GM23338 (cell line): ENCODE results near the gene ITPR2. TPM values are rescaled to one million over a fixed set of nuclear protein-coding genes. Genes with fewer than 3 reads are reported as not detected.

Experiments used
- ATAC-seq: fragments of 200-7000 bp; cut with Tn5 transposase; 3 replicates; pipeline ENCODE4 v1.9.1; 2020
- DNase-seq: peaks from one replicate; pipeline ENCODE4 v3.0.0-alpha.2; 2015; ENCODE audit warnings: low spot score
- H2AFZ ChIP-seq: fragments of 200-600 bp; sonication (generic); 2 replicates; pipeline ENCODE4 v1.8.0; 2016; ENCODE audit warnings: antibody characterized with exemption, mild to moderate bottlenecking, moderate library complexity
- H3F3A ChIP-seq: fragments of 200-600 bp; sonication (generic); replicated peaks from 2 replicates; pipeline ENCODE4 v1.8.0; 2017; ENCODE audit warnings: antibody characterized with exemption, mixed run types, low read depth
- H3K27ac ChIP-seq: fragments of 200-600 bp; sonication (generic); 2 replicates; pipeline ENCODE4 v1.6.1; 2016; ENCODE audit warnings: low read depth
- H3K27me3 ChIP-seq: fragments of 200-600 bp; sonication (generic); 2 replicates; pipeline ENCODE4 v1.8.0; 2016; ENCODE audit warnings: mild to moderate bottlenecking, mixed run types, moderate library complexity; ENCODE audit not compliant: insufficient read depth
- H3K36me3 ChIP-seq: fragments of 200-600 bp; sonication (generic); 2 replicates; pipeline ENCODE4 v1.8.0; 2016; ENCODE audit warnings: mild to moderate bottlenecking; ENCODE audit not compliant: insufficient read depth
- H3K4me1 ChIP-seq: fragments of 200-600 bp; sonication (generic); 2 replicates; pipeline ENCODE4 v1.8.0; 2016; ENCODE audit warnings: mild to moderate bottlenecking, moderate library complexity; ENCODE audit not compliant: insufficient read depth
- H3K4me2 ChIP-seq: fragments of 200-600 bp; sonication (generic); 2 replicates; pipeline ENCODE4 v1.7.1; 2017; ENCODE audit warnings: mixed run types
- H3K4me3 ChIP-seq: fragments of 200-600 bp; sonication (generic); 2 replicates; pipeline ENCODE4 v1.6.1; 2016; ENCODE audit warnings: mixed run types
- H3K79me2 ChIP-seq: fragments of 200-600 bp; sonication (generic); replicated peaks from 2 replicates; pipeline ENCODE4 v1.8.0; 2017; ENCODE audit warnings: mild to moderate bottlenecking; ENCODE audit not compliant: insufficient read depth
- H3K9me2 ChIP-seq: fragments of 200-600 bp; sonication (generic); 2 replicates; pipeline ENCODE4 v1.8.0; 2017; ENCODE audit not compliant: insufficient read depth
- H4K20me1 ChIP-seq: fragments of 200-600 bp; sonication (generic); replicated peaks from 2 replicates; pipeline ENCODE4 v1.8.0; 2017; ENCODE audit warnings: mild to moderate bottlenecking; ENCODE audit not compliant: insufficient read depth
- H3K27ac Mint-ChIP-seq: 2 replicates; pipeline ENCODE4 v1.8.0; 2020; ENCODE audit warnings: inconsistent platforms, mild to moderate bottlenecking, moderate library complexity, mixed read lengths
- H3K27me3 Mint-ChIP-seq: 3 replicates; pipeline ENCODE4 v1.8.0; 2022; ENCODE audit warnings: low read depth, mild to moderate bottlenecking, moderate library complexity, mixed read lengths, inconsistent platforms; ENCODE audit not compliant: insufficient read depth, poor library complexity
- H3K36me3 Mint-ChIP-seq: 3 replicates; pipeline ENCODE4 v1.8.0; 2021; ENCODE audit warnings: low read depth, mild to moderate bottlenecking, inconsistent platforms, moderate library complexity, mixed read lengths
- H3K4me1 Mint-ChIP-seq: 3 replicates; pipeline ENCODE4 v1.8.0; 2020; ENCODE audit warnings: mild to moderate bottlenecking, inconsistent platforms, mixed read lengths
- H3K4me3 Mint-ChIP-seq: 3 replicates; pipeline ENCODE4 v1.8.0; 2021; ENCODE audit warnings: moderate library complexity, mild to moderate bottlenecking, inconsistent platforms, mixed read lengths
- H3K9me3 Mint-ChIP-seq: 3 replicates; pipeline ENCODE4 v1.8.0; 2020; ENCODE audit warnings: moderate library complexity, mild to moderate bottlenecking, inconsistent platforms, mixed read lengths
- CREB1 ChIP-seq: fragments of 250-450 bp; sonication (Bioruptor Pico); IDR thresholded peaks from 2 replicates; pipeline ENCODE4 v1.5.0; 2020; ENCODE audit warnings: low read depth, mild to moderate bottlenecking, moderate library complexity
- CTCF ChIP-seq, 2 experiments: fragments of 200-600 bp in 1 of 2; sonication (generic) in 1 of 2; conservative IDR thresholded peaks; 2 replicates each; pipeline versions ENCODE4 v1.5.1 to v1.6.1; 2016 to 2017; ENCODE audit warnings: antibody characterized with exemption in 2 of 2, low read depth in 2 of 2, mild to moderate bottlenecking in 2 of 2, moderate library complexity in 1 of 2
- ETS1 ChIP-seq: IDR thresholded peaks from 2 replicates; pipeline ENCODE4 v1.6.1; 2016; ENCODE audit warnings: antibody characterized with exemption
- EZH2phosphoT487 ChIP-seq: fragments of 200-600 bp; sonication (generic); IDR thresholded peaks from one replicate; pipeline ENCODE4 v1.8.1; 2018; ENCODE audit warnings: antibody characterized with exemption; ENCODE audit not compliant: unreplicated experiment
- JUNB ChIP-seq: IDR thresholded peaks from one replicate; pipeline ENCODE4 v1.6.1; 2016; ENCODE audit warnings: antibody characterized with exemption; ENCODE audit not compliant: unreplicated experiment
- NANOG ChIP-seq: IDR thresholded peaks from 2 replicates; pipeline ENCODE4 v1.6.1; 2016; ENCODE audit warnings: antibody characterized with exemption, borderline replicate concordance
- STAT1 ChIP-seq: IDR thresholded peaks from one replicate; pipeline ENCODE4 v1.6.1; 2016; ENCODE audit warnings: antibody characterized with exemption; ENCODE audit not compliant: unreplicated experiment
- ZNF462 ChIP-seq: fragments of 250-450 bp; sonication (Bioruptor Pico); IDR thresholded peaks from 2 replicates; pipeline ENCODE4 v1.5.0; 2020; ENCODE audit warnings: mild to moderate bottlenecking, moderate library complexity
- polyA plus RNA-seq: library from polyadenylated mRNA; unstranded; fragments of >200 nt; fragmentation: Nextera tagmentation; extraction: Ambion mirVana; gene quantifications from 2 replicates; pipeline ENCODE4 v1.2.1, GENCODE V29; 2016
- total RNA-seq: library from RNA; depleted of rRNA; stranded (reverse); fragments of >200 nt; shearing (Covaris generic); gene quantifications from 2 replicates; pipeline ENCODE4 v1.2.3, GENCODE V29; 2014

The ITPR2 gene
- total and polyA plus RNA-seq, 2 experiments from 2014 or later: 44.5 to 65.2 TPM

- Histone ChIP-seq H3K9me2 (peaks cover 13% of the 10 kb centered on the region; the same call in 1 of the 2 replicates), H3K4me2 (no peak overlapping the region), H3K4me3 (no peak overlapping the region), H3K27me3 (no peaks in the 10 kb centered on the region), H3K79me2 (peaks cover 27% of the 10 kb centered on the region), H3K36me3 (no peaks in the 10 kb centered on the region), H3K4me1 (peaks cover 21% of the 10 kb centered on the region; the same call in 1 of the 2 replicates), H3K27ac (no peak overlapping the region), H3F3A (no peaks in the 10 kb centered on the region), H4K20me1 (peaks cover 6% of the 10 kb centered on the region; the same call in 1 of the 2 replicates), H2AFZ (no peak overlapping the region)
- peaks cover 23% of the 10 kb centered on the region for H3K36me3 Mint-ChIP-seq
- H3K27me3 Mint-ChIP-seq: peaks cover 4% of the 10 kb centered on the region
- no peak overlapping the region for H3K27ac Mint-ChIP-seq
- no peak for DNase-seq
- no peak for ATAC-seq
- no peak for TF ChIP-seq EZH2phosphoT487
- TF ChIP-seq STAT1: no peak
- no peak for TF ChIP-seq ETS1
- TF ChIP-seq CTCF (conservative IDR thresholded peaks at IDR 0.05; ENCODE audit: low read depth in 2 of 2): no peak
- peaks cover 10% of the 10 kb centered on the region for H3K9me3 Mint-ChIP-seq
- H3K4me3 Mint-ChIP-seq: no peak overlapping the region
- H3K4me1 Mint-ChIP-seq: peaks cover 26% of the 10 kb centered on the region
These were observed 61.1 kb downstream of the ITPR2 start for GRCh38 chr12:26771861-26772260.

GRCh38 chr12:26770239-26771070, 62.5 kb downstream of the ITPR2 start:
- H3K4me1 Mint-ChIP-seq: peaks cover 26% of the 10 kb centered on the region
- no peaks in the 10 kb centered on the region for H3K27me3 ChIP-seq
- H4K20me1 ChIP-seq: peaks cover 6% of the 10 kb centered on the region; the same call in 1 of the 2 replicates
- no peaks in the 10 kb centered on the region for H3K36me3 ChIP-seq
- no peak for DNase-seq
- no peaks in the 10 kb centered on the region for H3K9me3 Mint-ChIP-seq
- no peaks in the 10 kb centered on the region for H3F3A ChIP-seq
- peaks cover 4% of the 10 kb centered on the region for H3K27me3 Mint-ChIP-seq
- H3K27ac ChIP-seq: no peak overlapping the region
- H2AFZ ChIP-seq: no peak overlapping the region
- no peak overlapping the region for H3K4me3 Mint-ChIP-seq
- H3K36me3 Mint-ChIP-seq: peaks cover 11% of the 10 kb centered on the region
- no peak overlapping the region for H3K27ac Mint-ChIP-seq
- 0 out of 2 replicates have a peak, but pooled peaks cover 9% of the 10 kb centered on the region for H3K9me2 ChIP-seq
- peaks cover 21% of the 10 kb centered on the region; the same call in 1 of the 2 replicates for H3K4me1 ChIP-seq
- no peak for ATAC-seq
- no peak overlapping the region for H3K4me2 ChIP-seq
- peaks cover 27% of the 10 kb centered on the region for H3K79me2 ChIP-seq
- H3K4me3 ChIP-seq: no peak overlapping the region
- TF ChIP-seq EZH2phosphoT487 (no peak), NANOG (no peak), STAT1 (no peak), JUNB (no peak), CREB1 (CRISPR knock-in tag) (no peak), CTCF (conservative IDR thresholded peaks at IDR 0.05; ENCODE audit: low read depth in 2 of 2) (no peak), ZNF462 (CRISPR knock-in tag) (no peak)
